Activated CD4-positive, alpha-beta memory T cell treated with anti-CD3 and anti-CD28 coated beads for 36 hours (primary cell): ENCODE data around the gene LACTB. TPM values are rescaled to one million over a fixed set of nuclear protein-coding genes. Genes with fewer than 3 reads are reported as not detected.

ENCODE experiments used
- CTCF ChIA-PET: fragments of 350-600 bp; sonication (Branson Sonifier 250); formaldehyde crosslinking; loops from one replicate; lab custom pipeline; 2021; ENCODE audit warnings: antibody characterized with exemption, inconsistent platforms; lab: Charles Lee
- POLR2A ChIA-PET: fragments of 350-600 bp; sonication (Branson Sonifier 250); formaldehyde crosslinking; loops from one replicate; lab custom pipeline; 2021; ENCODE audit warnings: antibody characterized with exemption; lab: Charles Lee
- DNase-seq: peaks from one replicate; pipeline ENCODE4 v3.0.0-alpha.2; 2020
- H3K27ac Mint-ChIP-seq: one replicate; pipeline ENCODE4 v1.8.0; 2021; ENCODE audit warnings: mixed read lengths
- H3K27me3 Mint-ChIP-seq: one replicate; pipeline ENCODE4 v1.8.0; 2021; ENCODE audit warnings: mixed read lengths
- H3K36me3 Mint-ChIP-seq: one replicate; pipeline ENCODE4 v1.8.0; 2021; ENCODE audit warnings: mixed read lengths
- H3K4me1 Mint-ChIP-seq: one replicate; pipeline ENCODE4 v1.8.0; 2021; ENCODE audit warnings: low read depth, mixed read lengths
- H3K4me3 Mint-ChIP-seq: one replicate; pipeline ENCODE4 v1.8.0; 2021; ENCODE audit warnings: mild to moderate bottlenecking, mixed read lengths
- H3K9me3 Mint-ChIP-seq: one replicate; pipeline ENCODE4 v1.8.0; 2021; ENCODE audit warnings: mixed read lengths
- intact Hi-C: fragments of 100-400 bp; cut with micrococcal nuclease; formaldehyde crosslinking; loops from one replicate; pipeline ENCODE4 v1.15.1; 2023
- total RNA-seq, 2 experiments: library from RNA; stranded (reverse); gene quantifications; one replicate each; pipeline ENCODE4 v1.2.3, GENCODE V29; 2021

LACTB gene
- total RNA-seq, 2 experiments from 2014 or later: 23.7 to 24.5 TPM

DNA sequence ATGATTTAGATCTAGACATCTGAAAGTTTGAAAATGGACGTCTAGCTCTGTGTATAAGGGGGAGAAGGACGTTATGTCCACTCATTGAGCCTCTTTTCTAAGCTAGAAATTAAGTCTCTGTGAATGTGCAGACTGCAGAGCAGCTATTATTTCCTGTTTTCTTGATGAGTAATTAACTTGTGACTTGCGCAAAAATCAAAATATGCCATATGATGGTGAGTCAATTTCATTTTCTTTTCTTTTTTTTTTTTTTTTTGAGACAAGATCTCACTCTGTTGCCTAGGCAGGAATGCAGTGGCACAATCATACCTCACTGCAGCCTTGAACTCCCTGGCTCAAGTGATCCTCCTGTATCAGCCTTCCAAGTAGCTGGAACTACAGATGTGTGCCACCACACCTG is 14.1 kb downstream of the LACTB start:
- H3K9me3 Mint-ChIP-seq: no peaks in the 10 kb centered on the region
- H3K36me3 Mint-ChIP-seq: peaks cover 3% of the 10 kb centered on the region
- H3K4me3 Mint-ChIP-seq: no peak overlapping the region
- DNase-seq: no peak
- intact Hi-C loops: no loop called here
- H3K27ac Mint-ChIP-seq: no peak overlapping the region
- no peaks in the 10 kb centered on the region for H3K27me3 Mint-ChIP-seq
- CTCF ChIA-PET: interaction anchor here (1.5 kb wide), 1 partner anchor 88 kb away, joined by 4 read pairs; no protein-coding TSS in a partner anchor
- H3K4me1 Mint-ChIP-seq: peaks cover 12% of the 10 kb centered on the region
- POLR2A ChIA-PET: interaction anchor here (0.9 to 1.3 kb wide), 2 partner anchors 10 to 14 kb away, joined by 3 read pairs; partner anchors contain the start of gene LACTB

DNA sequence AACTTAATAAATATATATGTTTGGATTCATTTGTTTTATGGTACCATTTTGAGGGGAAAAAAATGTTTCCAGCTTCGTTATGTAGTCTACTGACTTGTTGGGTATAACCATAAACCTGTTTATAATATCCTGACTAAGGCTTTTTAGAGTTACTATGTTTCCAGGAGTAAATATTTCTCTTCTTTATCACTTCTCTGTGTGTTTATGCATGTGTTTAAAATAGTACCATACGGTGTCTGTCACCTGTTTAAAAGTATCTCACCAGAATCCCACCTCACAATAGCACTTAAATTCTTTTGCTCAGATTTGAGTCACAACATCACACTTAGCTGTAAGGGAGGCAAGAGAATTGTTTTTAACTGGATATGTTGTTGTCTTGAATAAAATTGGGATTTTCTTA is 15.1 kb downstream of the LACTB start:
- H3K27me3 Mint-ChIP-seq: no peaks in the 10 kb centered on the region
- H3K27ac Mint-ChIP-seq: no peak overlapping the region
- intact Hi-C loops: no loop called here

GRCh38 chr15:63140936-63141335 is 19.3 kb downstream of the LACTB start:
- H3K27ac Mint-ChIP-seq: no peak overlapping the region
- intact Hi-C loops: no loop called here
- no peaks in the 10 kb centered on the region for H3K27me3 Mint-ChIP-seq
- peaks cover 13% of the 10 kb centered on the region for H3K4me1 Mint-ChIP-seq
- POLR2A ChIA-PET: no interaction called here
- no peak for DNase-seq
- CTCF ChIA-PET: no interaction called here
- no peak overlapping the region for H3K4me3 Mint-ChIP-seq
- H3K9me3 Mint-ChIP-seq: no peaks in the 10 kb centered on the region
- H3K36me3 Mint-ChIP-seq: peaks cover 11% of the 10 kb centered on the region

More for the DNA sequence above, 15.1 kb downstream of the LACTB start:
- DNase-seq: no peak
- H3K4me3 Mint-ChIP-seq: no peak overlapping the region
- peaks cover 19% of the 10 kb centered on the region for H3K4me1 Mint-ChIP-seq
- no peaks in the 10 kb centered on the region for H3K9me3 Mint-ChIP-seq
- ChIA-PET CTCF (interaction anchor here (1.5 kb wide), 1 partner anchor 89 kb away, joined by 4 read pairs; no protein-coding TSS in a partner anchor), POLR2A (no interaction called here)
- H3K36me3 Mint-ChIP-seq: peaks cover 9% of the 10 kb centered on the region

- intact Hi-C loops: no loop called here
- Mint-ChIP-seq H3K4me3 (no peak overlapping the region), H3K4me1 (peaks cover 7% of the 10 kb centered on the region), H3K27ac (no peak overlapping the region), H3K9me3 (no peaks in the 10 kb centered on the region), H3K27me3 (no peaks in the 10 kb centered on the region), H3K36me3 (peaks cover 15% of the 10 kb centered on the region)
- no peak for DNase-seq
- ChIA-PET POLR2A (no interaction called here), CTCF (no interaction called here)
Observed at GRCh38 chr15:63145426-63145825, 23.8 kb downstream of the LACTB start.

- H3K27me3 Mint-ChIP-seq: no peaks in the 10 kb centered on the region
- H3K9me3 Mint-ChIP-seq: no peaks in the 10 kb centered on the region
- no peak for DNase-seq
- intact Hi-C loops: no loop called here
- CTCF ChIA-PET: interaction anchor here (1.7 kb wide), 1 partner anchor 99 kb away, joined by 7 read pairs; no protein-coding TSS in a partner anchor
- no peak overlapping the region for H3K4me3 Mint-ChIP-seq
- POLR2A ChIA-PET: interaction anchor here (0.6 to 1.0 kb wide), 2 partner anchors 11 to 458 kb away, joined by 3 to 4 read pairs; partner anchors contain the start of gene RPS27L
- peaks cover 12% of the 10 kb centered on the region for H3K36me3 Mint-ChIP-seq
- peaks cover 4% of the 10 kb centered on the region for H3K4me1 Mint-ChIP-seq
- H3K27ac Mint-ChIP-seq: no peak overlapping the region
Observed at GRCh38 chr15:63146684-63147083, 25.0 kb downstream of the LACTB start.

GRCh38 chr15:63151665-63152064 is 30.0 kb downstream of the LACTB start:
- H3K4me1 Mint-ChIP-seq: peaks cover 23% of the 10 kb centered on the region
- no peaks in the 10 kb centered on the region for H3K9me3 Mint-ChIP-seq
- DNase-seq: no peak
- intact Hi-C loops: no loop called here
- H3K4me3 Mint-ChIP-seq: no peak overlapping the region
- no peaks in the 10 kb centered on the region for H3K27me3 Mint-ChIP-seq
- H3K27ac Mint-ChIP-seq: peak overlapping the region; percentile 25
- ChIA-PET CTCF (no interaction called here), POLR2A (no interaction called here)
- peaks cover 29% of the 10 kb centered on the region for H3K36me3 Mint-ChIP-seq

DNA sequence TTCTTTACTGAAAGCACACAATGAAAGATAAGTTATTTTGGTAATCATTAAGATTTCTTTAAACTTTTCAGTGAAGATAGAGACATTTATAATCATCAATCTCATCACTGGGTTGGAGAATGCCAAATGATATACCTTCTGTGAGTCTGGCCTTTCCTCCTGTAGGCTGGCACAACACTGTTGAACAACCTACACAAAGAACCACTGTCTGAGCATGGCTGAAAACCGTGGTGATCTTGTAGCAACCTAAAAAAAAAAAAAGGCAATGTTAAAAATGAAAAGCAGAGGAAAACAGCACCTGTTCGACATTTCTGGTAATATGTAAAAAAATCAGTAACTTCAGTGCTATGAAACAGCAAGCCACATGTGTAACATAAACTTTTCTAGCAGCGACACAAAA is 33.8 kb downstream of the LACTB start:
- Mint-ChIP-seq H3K4me3 (peak overlapping the region; percentile 51), H3K4me1 (peaks cover 23% of the 10 kb centered on the region), H3K27ac (no peak overlapping the region), H3K36me3 (peaks cover 27% of the 10 kb centered on the region), H3K27me3 (no peaks in the 10 kb centered on the region), H3K9me3 (no peaks in the 10 kb centered on the region)
- CTCF ChIA-PET: interaction anchor here (0.7 kb wide), 1 partner anchor 39 kb away, joined by 3 read pairs; no protein-coding TSS in a partner anchor
- intact Hi-C loops: loop anchor here (5.0 kb wide), 2 partner anchors 87 to 122 kb away; partner anchors contain the start of gene APH1B
- POLR2A ChIA-PET: no interaction called here
- DNase-seq: no peak

DNA sequence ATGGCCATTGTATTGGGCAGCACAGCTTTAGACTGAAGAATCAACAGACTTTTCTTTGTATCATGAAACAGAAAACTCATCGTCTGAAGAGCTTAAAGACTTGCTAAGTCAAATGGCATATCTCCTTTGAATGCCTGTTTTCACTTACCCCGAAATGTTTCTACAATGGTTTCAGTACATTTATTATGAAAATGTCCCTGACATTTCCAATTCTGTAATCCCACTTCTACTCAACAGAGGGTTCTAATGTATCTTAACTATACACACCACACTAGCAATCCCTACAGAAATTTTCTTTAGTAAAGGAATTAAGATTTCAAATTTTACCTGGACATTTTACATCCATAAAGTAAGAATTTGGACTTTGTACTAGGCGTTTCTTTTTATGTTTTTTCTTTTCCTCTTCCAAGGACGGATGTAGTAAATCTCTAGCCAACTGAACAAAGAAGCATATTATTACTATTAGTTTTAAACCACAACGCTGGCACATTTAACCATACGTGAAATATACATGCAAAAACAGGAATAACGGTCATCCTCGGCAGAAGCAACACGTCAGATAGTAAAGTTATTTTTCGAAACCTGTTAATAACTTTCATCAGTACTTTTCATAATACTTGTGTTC is 34.5 kb downstream of the LACTB start:
- Mint-ChIP-seq H3K27me3 (no peaks in the 10 kb centered on the region), H3K27ac (peak overlapping the region; percentile 96), H3K9me3 (no peaks in the 10 kb centered on the region), H3K4me1 (peaks cover 23% of the 10 kb centered on the region), H3K4me3 (peak overlapping the region; percentile 96), H3K36me3 (peaks cover 27% of the 10 kb centered on the region)
- DNase-seq: no peak
- intact Hi-C loops: loop anchor here (5.0 kb wide), 2 partner anchors 86 to 121 kb away; partner anchors contain the start of gene APH1B
- CTCF ChIA-PET: interaction anchor here (0.7 kb wide), 1 partner anchor 38 kb away, joined by 3 read pairs; no protein-coding TSS in a partner anchor
- POLR2A ChIA-PET: interaction anchor here (1.6 to 1.9 kb wide), 3 partner anchors 21 to 121 kb away, joined by 4 to 15 read pairs (median 6); partner anchors contain the start of gene APH1B

- POLR2A ChIA-PET: interaction anchor here (1.0 to 1.9 kb wide), 8 partner anchors 9 to 120 kb away, joined by 4 to 15 read pairs (median 5); partner anchors contain the start of gene APH1B
- no peaks in the 10 kb centered on the region for H3K27me3 Mint-ChIP-seq
- intact Hi-C loops: loop anchor here (1.0 to 5.0 kb wide), 6 partner anchors 21 to 121 kb away; partner anchors contain the start of gene APH1B
- DNase-seq: peak; percentile 37
- peaks cover 18% of the 10 kb centered on the region for H3K4me1 Mint-ChIP-seq
- H3K9me3 Mint-ChIP-seq: no peaks in the 10 kb centered on the region
- peak overlapping the region; percentile 96 for H3K27ac Mint-ChIP-seq
- H3K4me3 Mint-ChIP-seq: peak overlapping the region; percentile 96
- H3K36me3 Mint-ChIP-seq: peaks cover 23% of the 10 kb centered on the region
- CTCF ChIA-PET: interaction anchor here (1.0 to 1.4 kb wide), 2 partner anchors 35 to 88 kb away, joined by 3 to 6 read pairs; no protein-coding TSS in a partner anchor
Observed at GRCh38 chr15:63156755-63157117, 35.1 kb downstream of the LACTB start.

GRCh38 chr15:63157118-63157843 is 35.6 kb downstream of the LACTB start, which contains the start of gene RPS27L:
RPS27L (minus strand) TSS chr15:63157477; CDS start chr15:63157405, 72 bp downstream.
- intact Hi-C loops: loop anchor here (1.0 to 5.0 kb wide), 6 partner anchors 20 to 120 kb away; partner anchors contain the start of gene APH1B
- Mint-ChIP-seq H3K27me3 (no peaks in the 10 kb centered on the region), H3K27ac (peak within 1 kb of the TSS; percentile 96), H3K36me3 (peaks cover 22% of the 10 kb centered on the region), H3K4me1 (peaks cover 17% of the 10 kb centered on the region), H3K9me3 (no peaks in the 10 kb centered on the region), H3K4me3 (peak within 1 kb of the TSS; percentile 96)
- peak; percentile 93 for DNase-seq
- CTCF ChIA-PET: interaction anchor here (0.8 to 1.4 kb wide), 3 partner anchors 34 to 110 kb away, joined by 3 to 6 read pairs (median 4); no protein-coding TSS in a partner anchor
- POLR2A ChIA-PET: interaction anchor here (0.8 to 1.9 kb wide), 10 partner anchors 9 to 119 kb away, joined by 4 to 15 read pairs (median 5); partner anchors contain the start of gene APH1B

- peak overlapping the region; percentile 83 for H3K4me3 Mint-ChIP-seq
- intact Hi-C loops: loop anchor here (1.0 to 5.0 kb wide), 6 partner anchors 19 to 119 kb away; partner anchors contain the start of gene APH1B
- peak; percentile 49 for DNase-seq
- ChIA-PET POLR2A (interaction anchor here (0.8 to 1.9 kb wide), 10 partner anchors 8 to 119 kb away, joined by 4 to 15 read pairs (median 5); partner anchors contain the start of gene APH1B), CTCF (interaction anchor here (0.8 to 1.4 kb wide), 3 partner anchors 34 to 111 kb away, joined by 3 to 6 read pairs (median 4); no protein-coding TSS in a partner anchor)
- H3K9me3 Mint-ChIP-seq: no peaks in the 10 kb centered on the region
- peaks cover 17% of the 10 kb centered on the region for H3K4me1 Mint-ChIP-seq
- H3K27me3 Mint-ChIP-seq: no peaks in the 10 kb centered on the region
- peaks cover 17% of the 10 kb centered on the region for H3K36me3 Mint-ChIP-seq
- H3K27ac Mint-ChIP-seq: peak overlapping the region; percentile 90
Observed at GRCh38 chr15:63157891-63158431, 36.3 kb downstream of the LACTB start.
